ENCODE data around the gene DNAL1.

The DNAL1 gene

DNA sequence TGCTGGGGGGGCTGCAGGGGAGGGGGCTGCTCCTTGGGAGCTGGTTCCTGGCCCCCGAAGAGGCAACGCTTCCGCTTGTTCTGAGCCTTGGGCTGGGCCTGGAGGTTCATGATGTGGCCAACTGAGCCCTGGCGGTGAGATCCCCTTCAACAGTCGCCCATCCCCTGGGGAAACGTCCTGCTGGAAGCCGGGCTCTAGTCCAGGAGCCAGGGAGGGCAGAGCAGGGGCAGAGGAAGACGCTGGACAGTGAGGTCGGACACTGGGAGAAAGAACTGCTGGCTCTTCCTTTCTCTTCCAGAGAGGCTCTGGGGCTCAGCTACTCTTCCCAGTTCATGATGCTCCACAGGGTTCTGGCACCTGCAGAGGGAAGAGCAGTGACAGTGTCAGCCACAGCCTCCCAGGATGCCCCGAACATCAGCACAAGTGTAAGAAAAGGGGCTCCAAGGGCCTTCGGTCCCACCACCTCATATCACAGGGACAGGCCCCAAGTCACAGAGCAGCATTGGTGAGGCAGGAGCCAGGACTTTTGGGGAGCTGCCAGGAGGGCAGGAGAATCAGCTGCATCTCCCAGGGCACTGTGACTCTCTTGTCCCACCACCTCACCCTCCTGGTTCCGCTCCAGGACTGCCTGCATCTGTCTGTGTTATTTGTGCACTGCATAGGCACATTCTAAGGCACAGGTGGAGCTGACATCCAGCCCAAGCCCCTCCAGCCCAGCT lies 95.3 kb downstream of the DNAL1 start:
- TF ChIP-seq Cebpa-rat (IDR thresholded peaks at IDR 0.05): no peak
- Histone ChIP-seq H3K9ac (peak overlapping the region; percentile 62 to 90 (median 77); a peak in 21 of 22 replicates), H3K4me2 (peak overlapping the region; percentile 94 to 100 (median 99)), H4K20me1 (peaks cover 71 to 100% (median 92%) of the 10 kb centered on the region in 11 experiments), H3K4me1 (peaks cover 57 to 74% (median 62%) of the 10 kb centered on the region in 10 experiments), H3K4me3 (peak overlapping the region in 2 of 10 experiments; percentile 57 to 64; a peak in 2 of 20 replicates), H3K9me3 (replicated peaks in 1 of 11) (no peaks in the 10 kb centered on the region), H3K27me3 (no peaks in the 10 kb centered on the region), H3K36me3 (peaks cover 50 to 57% (median 53%) of the 10 kb centered on the region in 11 experiments), H3K27ac (peak overlapping the region in 10 of 11 experiments; percentile 31 to 99 (median 92); a peak in 19 of 22 replicates)

DNA sequence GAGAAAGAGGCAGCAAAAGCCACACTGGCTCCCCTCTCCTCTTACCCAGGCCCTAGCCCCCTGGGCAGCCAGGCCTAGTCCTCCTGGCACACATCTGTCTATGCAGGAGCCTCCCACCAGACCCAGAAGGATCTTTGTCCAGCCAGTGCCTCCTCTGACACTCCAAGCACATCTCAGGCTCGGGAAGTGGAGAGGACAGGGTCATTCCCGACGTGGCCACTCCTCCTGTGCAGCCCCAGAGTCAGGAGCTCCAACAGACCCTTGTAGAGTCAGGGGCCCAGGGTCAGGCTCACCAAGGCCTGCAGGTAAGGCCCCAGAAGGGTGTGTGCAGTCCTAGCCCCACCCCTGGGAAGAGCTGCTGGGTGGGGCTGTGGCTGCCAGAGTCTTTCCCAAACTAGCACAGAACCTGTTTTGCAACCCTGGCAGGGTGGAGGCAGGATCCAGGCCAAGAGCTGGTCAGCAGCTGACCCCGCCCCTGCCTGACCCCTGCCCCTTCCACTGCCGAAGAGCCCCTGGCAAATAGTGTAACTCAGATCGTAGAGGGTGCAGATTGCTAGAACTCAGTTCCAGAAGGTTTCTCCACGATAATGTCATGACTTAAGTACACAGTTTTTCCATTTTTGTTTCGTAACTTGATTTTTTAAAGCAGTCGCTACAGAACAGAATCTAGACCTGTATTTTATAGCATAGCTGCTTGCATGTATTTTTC lies 96.0 kb downstream of the DNAL1 start:
- peaks cover 71 to 100% (median 94%) of the 10 kb centered on the region in 11 experiments for H4K20me1 ChIP-seq
- peak overlapping the region; percentile 62 to 90 (median 77); a peak in 21 of 22 replicates for H3K9ac ChIP-seq
- H3K36me3 ChIP-seq: peaks cover 43 to 50% (median 46%) of the 10 kb centered on the region in 11 experiments
- H3K27ac ChIP-seq: peak overlapping the region in 10 of 11 experiments; percentile 31 to 99 (median 92); a peak in 19 of 22 replicates
- no peak for TF ChIP-seq Cebpa-rat (IDR thresholded peaks at IDR 0.05)
- H3K27me3 ChIP-seq: no peaks in the 10 kb centered on the region
- peaks cover 64 to 81% (median 69%) of the 10 kb centered on the region in 10 experiments for H3K4me1 ChIP-seq
- no peaks in the 10 kb centered on the region for H3K9me3 ChIP-seq (replicated peaks in 1 of 11)
- H3K4me3 ChIP-seq: peak overlapping the region; percentile 10 to 64 (median 52); a peak in 14 of 20 replicates
- H3K4me2 ChIP-seq: peak overlapping the region; percentile 94 to 100 (median 99)

DNA sequence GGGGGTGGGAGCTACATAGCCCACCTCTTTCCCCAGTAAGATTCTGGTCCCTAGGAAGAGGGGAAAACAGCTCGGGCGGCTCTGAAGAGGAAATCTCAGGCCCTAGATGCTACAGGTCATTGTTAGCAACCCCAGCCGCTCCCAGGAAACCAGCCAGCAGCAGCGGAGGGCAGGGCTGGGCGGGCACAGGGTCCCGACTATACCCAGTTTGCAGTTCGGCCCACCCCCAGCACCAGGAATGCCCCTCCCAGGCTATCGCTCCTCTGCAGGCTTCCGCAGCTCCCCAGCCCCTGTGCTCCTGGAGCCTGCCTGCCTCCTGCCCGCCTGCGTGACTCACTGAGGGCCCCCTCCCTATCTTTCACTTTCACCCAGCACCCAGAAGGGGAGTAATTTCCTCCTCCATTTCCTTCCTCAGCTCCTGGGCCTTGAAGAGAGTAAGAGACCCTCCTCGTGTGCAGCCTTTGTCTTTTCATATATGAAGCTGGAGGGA lies 96.6 kb downstream of the DNAL1 start:
- Histone ChIP-seq H4K20me1 (peaks cover 75 to 100% (median 96%) of the 10 kb centered on the region in 11 experiments), H3K27me3 (no peaks in the 10 kb centered on the region), H3K4me1 (peaks cover 71 to 87% (median 75%) of the 10 kb centered on the region in 10 experiments), H3K27ac (peak overlapping the region; percentile 31 to 99 (median 90); a peak in 19 of 22 replicates), H3K36me3 (peaks cover 37 to 47% (median 40%) of the 10 kb centered on the region in 11 experiments), H3K9ac (peak overlapping the region; percentile 62 to 90 (median 77); a peak in 21 of 22 replicates), H3K9me3 (replicated peaks in 1 of 11) (no peaks in the 10 kb centered on the region), H3K4me2 (peak overlapping the region; percentile 94 to 100 (median 99)), H3K4me3 (peak overlapping the region; percentile 10 to 64 (median 52); a peak in 19 of 20 replicates)
- no peak for TF ChIP-seq Cebpa-rat (IDR thresholded peaks at IDR 0.05)

DNA sequence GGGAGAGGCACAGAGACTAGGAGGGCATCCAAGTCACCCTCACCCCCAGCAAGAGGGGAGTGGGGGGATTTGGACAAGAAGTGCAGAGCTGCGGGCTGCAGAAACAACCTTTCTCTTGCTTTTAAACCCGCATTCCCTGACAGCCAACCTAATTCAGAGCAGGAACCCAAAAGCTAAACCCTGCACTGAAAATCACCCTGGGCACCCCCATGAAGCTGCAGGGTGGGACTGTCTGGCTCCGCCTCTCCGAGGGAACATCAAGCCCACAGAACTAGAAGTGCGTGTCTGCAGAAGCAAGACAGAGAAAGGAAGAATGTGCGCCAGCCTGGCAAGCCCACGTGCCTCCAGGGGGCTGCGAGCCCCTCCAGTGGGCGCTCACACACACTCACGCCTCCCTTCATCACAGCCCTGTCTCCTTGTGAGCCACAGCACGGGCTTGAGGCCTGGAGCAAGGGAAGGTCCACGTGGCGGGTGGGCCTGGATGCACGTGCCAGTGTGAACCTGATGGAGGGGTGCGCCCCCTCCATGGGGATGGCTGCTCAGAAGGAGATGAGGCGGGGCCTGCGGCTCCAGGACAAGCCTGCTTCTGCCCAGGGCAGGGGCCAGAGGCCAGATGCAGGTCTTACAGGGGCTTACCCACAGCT lies 97.2 kb downstream of the DNAL1 start:
- Histone ChIP-seq H3K4me3 (peak overlapping the region; percentile 10 to 64 (median 52)), H3K9me3 (replicated peaks in 1 of 11) (no peaks in the 10 kb centered on the region), H3K4me2 (peak overlapping the region; percentile 94 to 100 (median 99)), H3K4me1 (peaks cover 75 to 90% (median 78%) of the 10 kb centered on the region in 10 experiments), H3K9ac (peak overlapping the region; percentile 62 to 90 (median 77)), H3K27me3 (no peaks in the 10 kb centered on the region), H4K20me1 (peaks cover 75 to 100% (median 96%) of the 10 kb centered on the region in 11 experiments), H3K27ac (peak overlapping the region; percentile 31 to 99 (median 90); a peak in 21 of 22 replicates), H3K36me3 (peaks cover 31 to 42% (median 34%) of the 10 kb centered on the region in 11 experiments)
- TF ChIP-seq Cebpa-rat (IDR thresholded peaks at IDR 0.05): no peak

DNA sequence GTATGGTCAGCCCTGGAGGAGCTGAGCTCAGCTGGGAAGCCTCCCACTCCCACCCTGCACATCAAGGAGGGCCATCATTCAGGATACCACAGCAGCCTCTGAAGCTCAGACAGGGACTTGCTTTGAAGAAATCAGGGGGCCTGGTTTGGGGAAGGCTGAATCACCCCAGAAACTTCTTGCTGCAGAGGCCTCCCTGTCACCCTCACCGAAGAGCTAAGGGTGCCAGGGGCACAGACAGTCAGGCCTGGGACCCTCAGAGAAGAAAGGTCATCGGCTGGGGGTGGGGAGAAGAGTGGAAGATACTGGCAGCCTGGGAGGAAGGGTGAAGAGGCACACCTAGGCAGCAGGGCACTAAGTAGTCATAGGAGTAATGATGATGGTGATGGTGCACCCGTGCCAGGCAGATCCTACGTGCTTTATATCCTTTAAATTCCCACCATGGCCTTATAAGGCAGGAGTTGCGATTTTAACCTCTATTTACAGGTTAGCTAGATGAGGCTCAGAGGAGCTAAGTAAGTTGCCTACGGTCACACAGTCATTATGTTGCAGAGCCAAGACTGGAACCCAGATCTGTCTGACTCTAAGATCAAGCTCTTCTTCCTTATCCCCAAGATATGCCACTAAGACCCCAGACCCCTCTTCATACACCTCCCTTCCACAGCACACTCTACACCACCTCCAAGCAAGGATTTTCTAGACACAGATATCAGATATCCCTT lies 97.9 kb downstream of the DNAL1 start:
- Histone ChIP-seq H3K27me3 (no peaks in the 10 kb centered on the region), H3K27ac (peak overlapping the region; percentile 17 to 99 (median 90); a peak in 21 of 22 replicates), H3K9me3 (replicated peaks in 1 of 11) (no peaks in the 10 kb centered on the region), H3K4me1 (peaks cover 81 to 94% (median 85%) of the 10 kb centered on the region in 10 experiments), H3K9ac (peak overlapping the region; percentile 62 to 90 (median 77)), H4K20me1 (peaks cover 75 to 100% (median 96%) of the 10 kb centered on the region in 11 experiments), H3K4me2 (peak overlapping the region; percentile 94 to 100 (median 99)), H3K36me3 (peaks cover 24 to 35% (median 27%) of the 10 kb centered on the region in 11 experiments), H3K4me3 (peak overlapping the region; percentile 10 to 64 (median 52); a peak in 19 of 20 replicates)
- no peak for TF ChIP-seq Cebpa-rat (IDR thresholded peaks at IDR 0.05)

DNA sequence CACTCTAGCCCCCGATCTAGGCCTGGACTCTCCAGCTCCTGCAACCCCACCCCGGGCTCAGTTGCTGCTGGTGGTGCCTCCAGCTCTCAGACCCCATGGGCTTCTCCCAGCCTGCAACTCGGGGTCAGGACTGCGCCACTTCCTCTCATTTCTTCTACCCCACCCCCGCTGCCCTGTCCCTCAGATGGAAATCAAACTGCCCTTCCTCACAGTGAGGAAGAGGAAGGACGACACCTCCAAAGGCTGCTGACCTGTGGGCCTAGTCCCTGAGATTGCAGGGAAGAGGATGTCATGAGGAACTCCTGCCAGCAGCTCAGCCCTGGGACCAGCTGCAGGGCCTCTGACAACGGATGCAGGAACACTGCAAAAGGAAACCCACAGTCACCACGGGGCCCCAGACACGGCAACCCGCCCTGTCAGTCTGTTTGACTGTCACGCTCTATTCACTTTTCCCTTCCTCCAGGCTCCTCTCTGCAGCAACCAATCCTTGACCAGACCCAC lies 98.7 kb downstream of the DNAL1 start:
- Histone ChIP-seq H3K4me3 (peak overlapping the region; percentile 7 to 64 (median 52); a peak in 19 of 20 replicates), H3K36me3 (peaks cover 16 to 27% (median 19%) of the 10 kb centered on the region in 11 experiments), H4K20me1 (peaks cover 75 to 100% (median 99%) of the 10 kb centered on the region in 11 experiments), H3K27me3 (no peaks in the 10 kb centered on the region), H3K4me1 (peaks cover 89 to 99% (median 93%) of the 10 kb centered on the region in 10 experiments), H3K4me2 (peak overlapping the region; percentile 94 to 100 (median 99)), H3K9me3 (replicated peaks in 1 of 11) (no peaks in the 10 kb centered on the region), H3K9ac (peak overlapping the region; percentile 62 to 90 (median 77); a peak in 21 of 22 replicates), H3K27ac (peak overlapping the region; percentile 21 to 99 (median 90); a peak in 21 of 22 replicates)
- peak in 3 of 11 experiments; percentile 33 to 40 (median 37); a peak in 2 of 22 replicates for TF ChIP-seq Cebpa-rat (IDR thresholded peaks at IDR 0.05)

DNA sequence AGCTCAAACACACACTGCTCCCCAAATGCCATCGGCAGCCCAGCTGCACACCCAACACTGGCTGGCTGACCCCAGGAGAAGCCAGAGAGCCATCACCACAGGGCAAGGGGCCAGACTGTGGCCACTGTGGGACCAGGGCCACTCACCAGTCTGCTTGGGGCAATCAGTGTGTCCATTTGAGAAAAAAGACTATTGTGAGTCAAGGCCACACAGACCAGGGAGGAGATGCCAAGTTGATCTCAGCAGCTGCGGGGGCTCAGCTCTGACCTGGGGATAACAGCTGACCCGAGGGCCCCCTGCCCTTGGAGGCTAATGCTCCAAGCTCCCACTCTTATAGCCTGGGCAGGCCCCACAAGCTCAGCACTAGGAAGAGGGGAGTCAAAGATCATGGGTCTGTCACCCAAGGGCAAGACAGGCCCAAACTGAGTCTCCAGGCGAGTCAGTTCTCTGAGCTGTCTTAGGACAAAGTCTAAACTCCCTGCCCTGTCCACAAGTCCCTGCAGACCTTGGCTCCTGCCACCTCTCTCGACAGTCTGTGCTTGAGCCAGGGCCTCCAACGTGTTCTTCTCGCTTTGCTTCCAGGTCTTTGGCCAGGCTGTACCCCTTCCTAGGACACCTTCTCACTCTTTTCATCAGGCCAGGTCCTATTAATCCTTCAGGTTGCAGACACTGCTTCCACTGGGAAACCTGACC lies 99.5 kb downstream of the DNAL1 start:
- H3K4me3 ChIP-seq: peak overlapping the region; percentile 7 to 64 (median 50); a peak in 19 of 20 replicates
- H3K27me3 ChIP-seq: no peaks in the 10 kb centered on the region
- H3K9me3 ChIP-seq (replicated peaks in 1 of 11): no peaks in the 10 kb centered on the region
- peaks cover 75 to 100% (median 99%) of the 10 kb centered on the region in 11 experiments for H4K20me1 ChIP-seq
- TF ChIP-seq Cebpa-rat (IDR thresholded peaks at IDR 0.05): no peak
- peaks cover 97 to 100% (median 100%) of the 10 kb centered on the region in 10 experiments for H3K4me1 ChIP-seq
- H3K4me2 ChIP-seq: peak overlapping the region; percentile 94 to 100 (median 99)
- peak overlapping the region; percentile 64 to 90 (median 75) for H3K9ac ChIP-seq
- H3K36me3 ChIP-seq: peaks cover 8 to 19% (median 11%) of the 10 kb centered on the region in 11 experiments
- peak overlapping the region; percentile 21 to 99 (median 90) for H3K27ac ChIP-seq

Measured in BLaER1 treated with 17β-estradiol and CSF1 and Interleukin-3, amounts not matched to agents 10 nM and 100 nM (cell line).